Hypothalamus (tissue), 51 donors: ENCODE measurements around the gene CD46.
A peak's percentile ranks its signal among the peaks of the same experiment; 100 is the strongest.

Experiments used
- DNase-seq, 51 donors: peaks; one replicate each; lab custom pipeline; 2025; lab: John Stamatoyannopoulos, UW

CD46 gene

GRCh38 chr1:207812778-207813511 is 61.1 kb downstream of the CD46 start:
- DNase-seq = no peak

DNA sequence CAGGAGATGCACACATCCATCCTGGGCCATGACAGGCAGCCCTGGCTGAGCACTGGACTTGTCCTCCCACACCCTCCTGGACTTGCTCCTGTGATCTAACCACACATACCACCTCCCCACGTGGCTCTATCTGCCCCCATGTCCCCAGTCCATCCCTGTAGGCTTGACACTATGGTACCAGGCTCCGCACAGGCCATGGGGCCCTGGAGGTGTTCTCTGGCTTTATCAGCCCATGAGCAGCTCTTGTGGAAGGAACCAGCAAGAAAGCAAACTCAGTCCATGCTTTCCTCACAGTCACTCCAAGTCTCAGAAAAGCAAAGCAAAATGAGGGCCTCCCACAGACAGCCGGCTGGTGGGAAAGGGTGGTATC is 61.6 kb downstream of the CD46 start:
- DNase-seq = no peak

DNA sequence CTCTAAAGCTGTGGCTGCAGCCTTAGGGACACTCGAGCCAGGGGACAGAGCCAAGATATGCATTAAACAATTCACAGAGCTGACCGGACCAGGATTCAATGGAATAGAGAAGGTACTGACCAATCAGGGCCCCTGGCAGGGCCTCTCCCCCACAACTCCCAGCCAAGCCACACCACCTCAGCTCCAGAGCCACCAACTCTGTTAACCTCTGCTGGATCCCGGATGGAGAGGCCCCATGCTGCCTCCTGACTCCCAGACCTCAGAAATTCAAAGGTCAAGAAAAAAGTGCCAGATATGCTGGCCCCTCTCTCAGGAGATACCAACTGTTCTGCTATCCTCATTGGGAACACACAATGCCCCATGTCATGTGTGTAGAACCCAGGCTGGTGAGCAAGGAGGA is 62.1 kb downstream of the CD46 start:
- no peak for DNase-seq

DNA sequence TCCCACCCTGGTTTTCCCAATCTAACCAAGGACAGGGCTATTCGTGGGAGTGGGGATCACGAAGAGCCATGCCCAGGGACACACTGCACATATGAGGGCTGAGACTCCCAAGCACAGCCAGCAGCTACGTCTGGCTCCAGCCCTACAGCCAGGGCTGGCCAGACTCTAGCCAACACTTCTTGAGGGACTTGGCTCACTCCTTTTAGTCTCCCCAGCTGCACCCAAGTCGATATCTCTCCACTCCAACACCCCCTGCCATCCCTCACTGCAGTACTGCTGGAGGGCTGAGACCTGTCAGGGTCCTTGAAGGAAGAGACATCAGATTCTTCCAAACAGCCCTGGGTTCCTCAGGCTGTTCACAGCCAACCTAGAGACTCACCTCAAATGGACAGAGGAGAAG is 62.6 kb downstream of the CD46 start:
- DNase-seq = no peak

GRCh38 chr1:207815466-207815865 is 63.6 kb downstream of the CD46 start:
- no peak for DNase-seq

GRCh38 chr1:207815913-207816291 is 64.0 kb downstream of the CD46 start:
- DNase-seq = no peak

DNA sequence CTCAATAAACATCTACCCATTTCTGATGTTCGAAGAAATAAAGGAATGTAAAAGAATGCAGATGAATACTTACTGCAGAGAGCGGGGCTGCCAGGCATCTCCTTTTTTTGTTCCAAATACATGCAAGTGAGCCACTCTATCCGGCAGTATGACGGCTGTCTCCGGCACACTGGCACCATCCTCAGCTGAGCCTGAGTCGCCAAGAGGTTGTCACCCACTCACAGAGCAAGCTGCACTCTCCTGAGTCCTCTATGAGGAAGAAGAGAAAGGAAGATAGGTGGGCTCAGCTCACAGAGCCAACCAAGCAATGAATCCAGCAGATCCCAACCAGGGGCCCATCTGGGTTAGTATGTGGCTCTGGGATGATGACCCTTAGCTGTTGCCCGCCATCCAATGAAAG is 65.3 kb downstream of the CD46 start:
- DNase-seq = no peak

DNA sequence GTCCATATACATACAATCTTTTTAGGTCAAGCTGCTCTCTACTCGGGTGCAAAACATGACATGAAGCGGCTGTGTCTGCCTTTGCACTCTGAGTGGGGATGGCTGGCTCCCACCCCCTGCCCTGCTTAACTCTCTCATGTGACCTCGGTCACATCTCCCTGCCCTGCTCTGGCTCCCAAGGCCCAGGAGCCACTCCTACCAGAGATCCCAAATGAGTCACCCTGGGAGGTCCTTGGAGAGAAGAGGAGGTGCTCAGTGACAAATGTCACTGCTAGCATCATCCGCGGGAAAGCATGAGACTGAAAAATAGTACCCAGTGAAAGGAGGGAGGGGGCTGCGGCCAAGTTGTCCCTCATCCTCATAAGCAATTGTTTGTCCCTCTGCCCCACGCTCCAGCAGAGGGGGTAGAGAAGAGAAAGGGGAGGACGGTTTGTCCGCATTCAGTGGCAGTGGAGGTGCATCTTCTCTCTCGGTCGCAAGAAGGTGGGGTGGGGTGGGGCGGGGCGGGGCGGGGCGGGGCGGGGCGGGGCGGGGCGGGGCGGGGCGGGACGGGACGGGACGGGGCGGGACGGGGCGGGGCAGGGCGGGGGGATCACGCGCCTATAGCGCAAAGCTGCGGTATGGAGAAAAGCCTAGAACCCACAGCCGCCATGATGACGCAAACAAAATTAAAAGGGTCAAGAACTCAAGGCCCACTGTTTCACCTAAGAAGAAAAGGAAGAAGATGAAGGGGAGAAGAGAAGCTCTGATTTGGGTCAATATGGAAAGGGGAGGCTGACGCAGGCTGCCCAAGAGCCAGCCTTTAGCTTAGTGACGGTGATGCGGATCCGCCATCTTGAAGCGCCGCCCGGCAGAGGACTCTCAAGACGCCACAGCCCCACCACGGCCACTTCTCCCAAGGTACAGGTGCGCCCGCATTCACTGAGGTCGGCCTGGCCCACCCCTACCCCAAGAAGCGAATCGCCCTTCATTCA is 66.2 kb downstream of the CD46 start:
- DNase-seq = peak in 1 of 51 donors; percentile 43

DNA sequence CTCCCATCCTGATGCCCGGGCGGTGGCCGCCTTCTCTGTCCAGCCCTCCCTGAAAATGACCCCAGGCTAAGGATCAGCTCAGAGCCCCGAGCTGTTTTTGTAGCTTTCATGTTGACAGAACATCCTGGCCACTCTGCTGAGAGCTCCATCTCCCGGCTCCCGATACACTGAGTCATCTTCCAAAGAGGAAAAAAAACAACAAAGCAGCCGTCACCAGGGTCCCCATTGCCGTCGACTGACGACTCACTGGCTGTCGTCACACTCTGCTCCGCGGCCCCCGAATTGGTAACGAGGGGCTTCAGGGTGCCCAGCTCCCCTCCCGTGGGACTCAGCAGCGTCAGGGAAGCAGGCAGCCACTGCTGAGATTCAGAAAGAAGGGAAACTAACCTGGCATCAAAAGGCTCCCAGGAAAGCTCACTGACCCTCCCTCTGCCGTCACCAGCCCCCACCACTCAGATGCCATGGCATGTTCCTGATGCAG is 67.2 kb downstream of the CD46 start:
- peak in 8 of 51 donors; percentile 17 to 70 (median 43) for DNase-seq

DNA sequence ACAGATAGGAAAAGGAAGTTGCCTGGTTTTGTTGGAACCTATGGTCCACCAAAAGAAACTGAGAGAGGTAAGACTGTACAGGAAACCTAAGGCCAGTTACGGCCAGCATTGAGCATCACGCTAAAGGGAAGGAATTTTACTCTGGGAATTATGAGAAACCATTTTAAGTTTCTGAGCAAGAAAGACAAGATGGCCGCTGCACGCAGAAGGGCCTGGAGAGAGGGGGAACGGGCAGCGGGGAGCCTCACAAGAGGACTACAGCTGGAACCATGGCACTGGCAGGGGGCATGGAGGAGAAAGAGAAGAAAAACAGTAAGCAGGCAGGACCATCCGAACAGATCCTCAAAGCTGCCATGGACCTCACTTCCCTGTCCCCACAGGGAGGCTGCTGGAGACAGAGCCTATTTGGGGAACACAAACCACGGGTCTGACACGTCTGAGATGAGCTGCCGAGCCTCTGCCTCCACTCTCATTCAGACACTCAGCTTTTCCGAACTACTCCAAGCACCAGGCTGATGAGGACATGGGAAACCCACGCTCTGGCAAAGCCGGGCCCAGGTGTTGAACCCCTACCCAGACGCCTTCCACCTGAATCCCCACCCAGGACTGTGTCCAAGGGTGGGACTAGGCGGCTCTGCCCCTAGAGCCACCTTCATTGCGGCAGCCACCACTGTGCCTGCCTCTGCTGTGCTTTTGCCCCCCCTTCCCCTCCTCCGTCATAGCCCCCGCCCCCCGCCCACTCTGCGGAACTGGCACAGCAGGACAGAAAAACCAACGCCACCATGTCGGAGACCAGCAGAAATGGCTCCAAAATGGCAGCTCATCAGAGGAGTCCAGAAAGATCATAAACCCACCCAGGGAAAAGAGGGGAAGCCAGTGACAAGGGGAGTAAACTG is 69.0 kb downstream of the CD46 start:
- DNase-seq = peak in 13 of 51 donors; percentile 21 to 65 (median 47)

DNA sequence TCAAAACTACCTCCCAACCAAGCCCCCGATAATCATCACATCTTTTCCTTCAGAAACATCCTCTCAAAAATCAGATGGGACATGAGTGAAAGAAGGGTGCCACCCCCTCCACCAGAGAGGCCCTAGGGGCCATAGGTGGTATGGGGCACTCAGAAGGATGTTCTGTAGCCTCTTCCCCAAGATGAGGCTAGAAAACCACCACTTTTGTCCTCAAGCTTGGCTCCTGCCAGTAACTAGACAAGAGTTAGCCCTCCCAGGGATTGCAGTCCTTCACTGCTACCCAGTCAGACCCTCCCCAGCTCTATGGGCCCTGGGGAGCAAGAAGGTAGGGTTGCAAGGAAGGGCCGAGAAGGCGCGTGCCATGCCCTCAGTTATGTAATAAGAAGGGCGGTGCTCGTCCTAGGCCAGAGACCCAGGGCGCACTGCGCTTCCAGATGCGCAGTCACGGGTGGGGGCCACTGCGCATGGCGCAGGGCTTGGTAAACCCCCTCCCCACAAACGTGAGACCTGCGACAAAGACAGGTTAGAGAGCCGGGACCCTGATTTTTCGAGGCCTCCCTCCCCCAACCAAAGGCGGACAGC is 69.7 kb downstream of the CD46 start:
- peak in 1 of 51 donors; percentile 27 for DNase-seq

GRCh38 chr1:207822124-207822601 is 70.3 kb downstream of the CD46 start:
- DNase-seq = no peak

DNA sequence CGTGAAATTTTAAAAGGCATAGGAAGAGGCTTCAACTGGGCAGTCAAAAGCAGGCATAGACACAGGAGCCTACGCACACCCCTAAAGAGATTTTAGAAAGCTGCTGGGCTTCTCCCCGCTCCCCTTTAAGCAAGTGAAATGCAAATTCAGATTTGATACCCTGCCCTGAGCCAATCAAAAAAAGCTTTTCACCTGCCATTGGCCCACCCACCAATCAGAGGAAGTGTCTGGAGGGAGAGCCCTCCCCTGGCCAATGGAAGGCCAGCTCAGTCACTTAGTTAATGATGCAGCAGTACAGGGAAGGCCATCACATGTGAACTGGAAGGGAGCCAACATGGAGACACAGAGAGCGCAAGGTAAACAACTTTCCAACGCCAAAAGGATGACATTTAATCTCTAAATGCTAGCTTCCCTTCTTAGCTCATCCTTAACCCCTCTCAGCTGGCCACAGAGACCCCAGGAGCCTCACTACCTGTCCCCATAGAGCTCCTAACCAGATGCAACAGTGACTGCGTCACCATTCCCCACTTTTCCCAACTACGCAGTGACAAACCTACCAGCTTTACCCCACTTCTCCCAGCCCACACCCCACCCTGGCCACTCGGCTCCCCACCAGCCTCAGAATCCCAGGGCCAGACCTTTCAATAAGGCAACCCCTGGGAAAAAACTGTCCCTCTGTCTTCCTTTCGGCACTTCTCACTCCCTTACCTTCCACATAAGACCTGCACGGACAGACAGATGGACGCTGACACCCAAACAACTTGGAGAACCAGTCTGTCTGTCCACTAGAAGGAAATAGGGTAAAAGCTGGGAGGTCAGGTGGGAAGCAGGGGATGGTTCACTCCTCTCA is 71.0 kb downstream of the CD46 start:
- peak; percentile 28 to 98 (median 86) for DNase-seq

DNA sequence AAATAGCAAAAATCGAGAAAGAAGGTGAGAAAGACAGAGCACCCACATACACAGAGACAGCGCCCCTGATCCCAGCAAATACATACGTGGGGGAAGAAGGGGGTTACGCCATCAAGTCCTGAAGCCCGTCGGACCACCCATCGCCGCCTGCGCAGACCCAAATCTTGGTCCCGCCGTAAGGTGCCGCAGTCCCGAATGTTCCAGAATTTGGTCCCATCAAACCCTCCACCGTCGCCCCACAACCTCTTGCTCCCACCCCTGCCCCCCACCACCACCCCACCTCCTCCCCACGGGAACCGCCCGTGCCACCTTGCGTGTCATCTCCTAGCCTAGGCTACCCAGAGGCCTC is 71.7 kb downstream of the CD46 start:
- peak in 4 of 51 donors; percentile 50 to 72 (median 66) for DNase-seq

- DNase-seq = peak in 48 of 51 donors; percentile 43 to 95 (median 78)
Measured at GRCh38 chr1:207823880-207824566, 72.2 kb downstream of the CD46 start.

GRCh38 chr1:207824691-207825408 is 73.0 kb downstream of the CD46 start:
- DNase-seq = peak in 1 of 51 donors; percentile 30

DNA sequence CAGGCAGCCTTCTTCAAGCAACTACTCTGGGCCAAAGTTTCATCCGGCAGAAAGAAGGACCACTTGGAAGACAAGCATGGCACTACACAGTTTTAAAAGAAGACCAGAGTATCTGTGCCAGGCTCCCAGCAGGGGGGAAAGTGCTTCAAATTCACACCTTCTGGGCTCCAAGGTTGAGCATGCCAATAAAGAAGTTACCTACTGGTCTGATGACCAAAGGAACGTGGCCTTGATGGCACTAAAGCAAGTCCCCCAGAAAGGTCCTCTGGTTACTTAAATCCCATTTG is 73.5 kb downstream of the CD46 start:
- no peak for DNase-seq
